Breast epithelium (tissue), 3 donors: Measurements from ENCODE around the gene SPHKAP.

Experiments used
- POLR2A ChIP-seq: fragments of 450-650 bp; IDR thresholded peaks from one replicate; pipeline ENCODE4 v1.6.1; 2016; ENCODE audit warnings: antibody characterized with exemption, mild to moderate bottlenecking, moderate library complexity
- POLR2AphosphoS5 ChIP-seq, 3 donors: sonication (generic); formaldehyde crosslinking; IDR thresholded peaks; one replicate each; pipeline ENCODE4 v1.6.1; 2017; ENCODE audit warnings: antibody characterized with exemption in 3 of 3
- TF ChIP-seq, protein P1 (sequence below), 3 donors: fragments of 450-650 bp; IDR thresholded peaks; one replicate each; pipeline ENCODE4 v1.5.1; 2016 to 2017; ENCODE audit warnings: antibody characterized with exemption in 3 of 3, mild to moderate bottlenecking in 3 of 3, moderate library complexity in 3 of 3

GRCh38 chr2:228079194-228079593, 102.3 kb downstream of the SPHKAP start:
- TF ChIP-seq, protein P1, sequence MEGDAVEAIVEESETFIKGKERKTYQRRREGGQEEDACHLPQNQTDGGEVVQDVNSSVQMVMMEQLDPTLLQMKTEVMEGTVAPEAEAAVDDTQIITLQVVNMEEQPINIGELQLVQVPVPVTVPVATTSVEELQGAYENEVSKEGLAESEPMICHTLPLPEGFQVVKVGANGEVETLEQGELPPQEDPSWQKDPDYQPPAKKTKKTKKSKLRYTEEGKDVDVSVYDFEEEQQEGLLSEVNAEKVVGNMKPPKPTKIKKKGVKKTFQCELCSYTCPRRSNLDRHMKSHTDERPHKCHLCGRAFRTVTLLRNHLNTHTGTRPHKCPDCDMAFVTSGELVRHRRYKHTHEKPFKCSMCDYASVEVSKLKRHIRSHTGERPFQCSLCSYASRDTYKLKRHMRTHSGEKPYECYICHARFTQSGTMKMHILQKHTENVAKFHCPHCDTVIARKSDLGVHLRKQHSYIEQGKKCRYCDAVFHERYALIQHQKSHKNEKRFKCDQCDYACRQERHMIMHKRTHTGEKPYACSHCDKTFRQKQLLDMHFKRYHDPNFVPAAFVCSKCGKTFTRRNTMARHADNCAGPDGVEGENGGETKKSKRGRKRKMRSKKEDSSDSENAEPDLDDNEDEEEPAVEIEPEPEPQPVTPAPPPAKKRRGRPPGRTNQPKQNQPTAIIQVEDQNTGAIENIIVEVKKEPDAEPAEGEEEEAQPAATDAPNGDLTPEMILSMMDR (IDR thresholded peaks at IDR 0.05), result no peak
- no peak for TF ChIP-seq POLR2AphosphoS5 (IDR thresholded peaks at IDR 0.05)
- no peak for TF ChIP-seq POLR2A
